Measurements from ENCODE around the gene KIF2B.

GRCh38 chr17:53794875-53795274, 27.9 kb upstream of the KIF2B start:
- TF ChIP-seq CTCF (IDR thresholded peaks at IDR 0.05) (no peak), ZFX (IDR thresholded peaks at IDR 0.05; ENCODE audit: borderline replicate concordance) (no peak)

Measured in 22Rv1 (cell line).